ENCODE data around the gene HMCN1.

The HMCN1 gene

DNA sequence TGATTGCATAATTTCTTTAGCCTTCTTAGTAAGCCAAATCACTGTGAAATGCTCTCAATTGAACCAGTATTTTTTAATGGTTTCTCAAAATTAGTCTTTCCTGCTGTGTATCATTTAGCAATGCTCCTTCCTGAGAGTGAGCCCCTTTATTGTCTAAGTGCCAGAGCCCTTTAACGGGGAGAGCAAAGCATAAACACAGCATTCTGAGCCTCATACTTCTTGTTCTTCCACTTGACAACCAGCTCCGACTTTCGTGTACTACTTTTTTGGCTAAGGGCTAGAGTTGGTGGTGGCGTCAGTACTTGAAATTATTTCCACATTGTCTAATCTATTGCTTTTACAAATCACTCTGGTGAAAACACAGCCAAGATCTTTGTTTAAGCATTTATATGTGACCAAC lies 341.8 kb downstream of the HMCN1 start:
- no peak for DNase-seq (ENCODE audit: low spot score)
- CTCF ChIA-PET: interaction anchor here (0.5 kb wide), 1 partner anchor 899 kb away, joined by 3 read pairs; no protein-coding TSS in a partner anchor
- no peak overlapping the region for H3K27ac ChIP-seq
- TF ChIP-seq CTCF (conservative IDR thresholded peaks at IDR 0.05; ENCODE audit: low read depth): no peak
- POLR2A ChIA-PET (ENCODE audit: low non-redundant PET): no interaction called here

DNA sequence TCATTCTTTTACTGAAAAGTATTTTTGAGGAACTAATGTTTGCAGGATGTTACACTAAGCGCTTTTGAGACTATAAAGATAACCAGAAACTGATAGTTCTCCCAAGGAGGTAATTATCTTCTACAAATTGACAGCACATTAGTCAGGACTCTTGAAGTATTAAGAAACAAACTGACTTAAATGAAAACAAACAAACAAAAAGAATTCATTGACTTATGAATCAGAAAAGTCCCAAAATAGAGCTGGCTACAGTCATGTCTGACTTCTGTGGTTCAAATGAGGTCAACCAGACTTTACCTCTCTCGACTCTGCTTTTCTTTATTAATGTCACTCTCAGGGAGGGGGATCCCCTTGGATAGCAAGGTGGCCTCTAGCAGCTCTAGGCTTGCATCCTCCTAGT lies 344.1 kb downstream of the HMCN1 start:
- CTCF ChIA-PET: no interaction called here
- DNase-seq (ENCODE audit: low spot score): no peak
- no peak overlapping the region for H3K27ac ChIP-seq
- POLR2A ChIA-PET (ENCODE audit: low non-redundant PET): no interaction called here
- no peak for TF ChIP-seq CTCF (conservative IDR thresholded peaks at IDR 0.05; ENCODE audit: low read depth)

DNA sequence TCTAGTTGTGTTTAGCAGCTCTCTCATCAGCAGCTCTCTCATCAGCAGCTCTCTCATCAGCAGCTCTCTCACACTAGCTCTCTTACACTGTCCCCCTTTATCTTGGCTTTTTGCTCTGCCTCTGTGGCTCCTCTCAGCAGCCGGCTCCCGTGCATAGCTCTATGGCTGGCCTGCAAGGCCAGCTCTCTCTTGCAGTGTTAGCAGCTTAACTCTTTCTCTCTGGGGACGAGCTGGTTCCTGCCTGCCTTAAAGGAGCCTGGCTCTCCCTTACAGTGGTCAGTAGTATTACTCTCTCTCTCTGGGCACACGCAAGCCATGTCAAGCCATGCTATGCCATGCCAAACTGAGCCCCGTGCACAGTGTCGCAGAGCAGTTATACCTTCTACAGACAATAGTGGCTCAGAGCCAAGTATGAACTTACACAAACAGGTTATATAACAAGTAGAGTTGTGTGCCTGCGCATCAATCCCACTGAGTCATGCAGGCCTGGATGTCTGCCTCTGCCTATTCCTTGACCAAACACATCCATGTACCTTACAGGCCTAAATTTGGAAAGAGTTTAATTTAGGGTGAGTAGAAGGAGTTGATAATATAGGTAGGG lies 345.0 kb downstream of the HMCN1 start:
- CTCF ChIA-PET: no interaction called here
- no peak overlapping the region for H3K27ac ChIP-seq
- POLR2A ChIA-PET (ENCODE audit: low non-redundant PET): no interaction called here
- DNase-seq (ENCODE audit: low spot score): no peak
- no peak for TF ChIP-seq CTCF (conservative IDR thresholded peaks at IDR 0.05; ENCODE audit: low read depth)

- ChIA-PET CTCF (interaction anchor here (0.7 kb wide), 1 partner anchor 10 kb away, joined by 3 read pairs; no protein-coding TSS in a partner anchor), POLR2A (ENCODE audit: low non-redundant PET) (no interaction called here)
- no peak for TF ChIP-seq CTCF (conservative IDR thresholded peaks at IDR 0.05; ENCODE audit: low read depth)
- H3K27ac ChIP-seq: no peak overlapping the region
- DNase-seq (ENCODE audit: low spot score): peak; percentile 40
Measured at GRCh38 chr1:186082235-186082937, 348.2 kb downstream of the HMCN1 start.

- ChIA-PET POLR2A (ENCODE audit: low non-redundant PET) (no interaction called here), CTCF (no interaction called here)
- no peak for TF ChIP-seq CTCF (conservative IDR thresholded peaks at IDR 0.05; ENCODE audit: low read depth)
- no peak for DNase-seq (ENCODE audit: low spot score)
- H3K27ac ChIP-seq: no peak overlapping the region
Measured at GRCh38 chr1:186086583-186086982, 352.4 kb downstream of the HMCN1 start.

DNA sequence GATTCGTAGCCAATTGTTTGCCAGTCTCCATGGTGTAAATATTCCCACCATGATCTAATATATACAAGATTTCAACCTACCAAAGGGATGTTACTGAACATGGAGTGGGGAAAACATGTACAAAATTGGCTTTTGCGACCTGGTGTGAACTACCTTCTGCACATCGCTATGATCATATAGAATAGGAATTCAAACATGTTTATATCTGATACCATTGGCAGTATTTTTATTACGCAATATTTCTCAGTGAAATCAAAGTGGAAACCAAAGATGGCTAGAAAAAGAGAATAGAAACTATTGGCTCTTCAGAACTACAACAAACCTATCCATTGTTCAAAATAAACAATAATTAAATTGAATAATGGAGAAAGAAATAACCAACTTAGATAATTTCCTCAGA lies 355.7 kb downstream of the HMCN1 start:
- ChIA-PET CTCF (no interaction called here), POLR2A (ENCODE audit: low non-redundant PET) (no interaction called here)
- no peak for TF ChIP-seq CTCF (conservative IDR thresholded peaks at IDR 0.05; ENCODE audit: low read depth)
- DNase-seq (ENCODE audit: low spot score): no peak
- H3K27ac ChIP-seq: no peak overlapping the region

All from RWPE1 (cell line).